Duodenal mucosa (tissue), 2 donors: Measurements from ENCODE around the gene SAMD5.

Source experiments
- H3K27ac ChIP-seq: one replicate; pipeline ENCODE4 v1.7.0; 2013; ENCODE audit warnings: low read depth, low read length
- H3K27me3 ChIP-seq, 2 donors: one replicate each; pipeline ENCODE4 v1.7.0; 2013; ENCODE audit warnings: low read length in 2 of 2, control low read depth in 1 of 2; ENCODE audit not compliant: insufficient read depth in 2 of 2, control insufficient read depth in 1 of 2
- H3K36me3 ChIP-seq, 2 donors: one replicate each; pipeline ENCODE4 v1.7.0; 2013; ENCODE audit warnings: low read length in 2 of 2, control low read depth in 1 of 2; ENCODE audit not compliant: insufficient read depth in 2 of 2, control insufficient read depth in 1 of 2
- H3K4me1 ChIP-seq, 2 donors: one replicate each; pipeline ENCODE4 v1.7.0; 2013; ENCODE audit warnings: low read length in 2 of 2, control low read depth in 1 of 2; ENCODE audit not compliant: insufficient read depth in 2 of 2, control insufficient read depth in 1 of 2
- H3K4me3 ChIP-seq, 2 donors: one replicate each; pipeline ENCODE4 v1.7.0; 2013; ENCODE audit warnings: low read length in 2 of 2, low read depth in 1 of 2
- H3K9ac ChIP-seq, 2 donors: one replicate each; pipeline ENCODE4 v1.7.0; 2013; ENCODE audit warnings: low read length in 2 of 2, low read depth in 1 of 2
- H3K9me3 ChIP-seq, 2 donors: one replicate each; pipeline ENCODE4 v1.7.0; 2013; ENCODE audit warnings: low read length in 2 of 2, control low read depth in 1 of 2; ENCODE audit not compliant: control insufficient read depth in 1 of 2

The SAMD5 gene

GRCh38 chr6:147544420-147544819 is 35.9 kb downstream of the SAMD5 start:
- Histone ChIP-seq H3K36me3 (no peaks in the 10 kb centered on the region), H3K9ac (no peak overlapping the region), H3K27ac (no peak overlapping the region), H3K4me1 (no peaks in the 10 kb centered on the region), H3K27me3 (no peaks in the 10 kb centered on the region), H3K9me3 (peaks cover 2 to 13% of the 10 kb centered on the region in 2 donors), H3K4me3 (no peak overlapping the region)

GRCh38 chr6:147546501-147547368 is 38.2 kb downstream of the SAMD5 start:
- Histone ChIP-seq H3K4me3 (no peak overlapping the region), H3K9ac (no peak overlapping the region), H3K4me1 (no peaks in the 10 kb centered on the region), H3K27ac (no peak overlapping the region), H3K27me3 (no peaks in the 10 kb centered on the region), H3K9me3 (peaks cover 2 to 6% of the 10 kb centered on the region in 2 donors), H3K36me3 (no peaks in the 10 kb centered on the region)

DNA sequence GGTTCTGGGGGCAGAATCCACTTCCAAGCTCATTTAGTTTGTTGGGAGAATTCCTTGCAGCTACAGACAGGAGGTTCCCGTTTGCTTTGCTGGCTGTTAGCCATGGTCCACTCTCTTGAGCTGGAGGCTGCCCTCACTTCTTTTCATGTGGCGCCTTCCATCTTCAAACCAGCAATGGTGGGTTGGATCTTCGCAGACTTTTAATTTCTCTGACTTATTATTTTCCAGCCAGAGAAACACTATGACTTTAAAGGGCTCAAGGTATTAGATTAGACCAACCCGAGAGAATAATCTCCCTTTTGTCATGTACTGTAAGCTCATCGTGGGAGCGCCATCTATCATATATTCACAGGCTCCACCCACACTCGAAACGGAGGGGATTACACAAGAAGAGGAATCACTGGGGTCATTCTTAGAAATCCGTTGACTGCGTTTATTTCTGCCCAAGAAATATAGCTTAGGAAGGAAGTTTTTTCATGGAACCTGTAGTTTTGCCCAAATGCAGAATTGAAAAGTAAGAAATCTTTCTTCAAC is 38.9 kb downstream of the SAMD5 start:
- H3K27me3 ChIP-seq, result no peaks in the 10 kb centered on the region
- no peak overlapping the region for H3K4me3 ChIP-seq
- no peaks in the 10 kb centered on the region for H3K36me3 ChIP-seq
- no peak overlapping the region for H3K9ac ChIP-seq
- H3K27ac ChIP-seq, result no peak overlapping the region
- no peaks in the 10 kb centered on the region for H3K9me3 ChIP-seq
- no peaks in the 10 kb centered on the region for H3K4me1 ChIP-seq

DNA sequence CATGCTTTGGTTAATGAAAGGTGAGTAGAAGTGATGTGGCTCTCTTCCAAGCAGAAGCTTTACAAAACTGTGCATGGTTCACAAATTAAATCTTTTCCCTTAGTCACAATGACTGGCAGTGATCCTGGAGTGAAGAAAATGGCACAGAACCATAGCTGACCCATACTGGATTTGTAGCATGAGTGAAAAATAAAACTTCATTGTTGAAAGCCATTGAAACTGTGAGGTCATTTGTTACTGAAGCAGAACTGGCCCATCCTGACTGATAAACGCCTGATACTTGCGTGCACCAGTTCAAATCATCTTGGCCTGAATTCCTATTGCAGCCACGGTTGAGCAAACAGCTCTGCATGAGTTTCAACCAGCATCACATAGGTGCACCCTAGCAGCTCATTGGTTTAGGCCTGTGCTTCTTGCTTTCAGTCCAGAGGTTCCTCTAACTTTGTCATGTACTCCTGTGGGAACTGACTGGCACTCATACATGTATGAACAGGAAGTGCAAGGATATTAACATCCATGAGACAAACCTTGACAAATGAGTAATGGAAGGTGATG is 40.5 kb downstream of the SAMD5 start:
- Histone ChIP-seq H3K9me3 (no peaks in the 10 kb centered on the region), H3K36me3 (no peaks in the 10 kb centered on the region), H3K27me3 (no peaks in the 10 kb centered on the region), H3K27ac (no peak overlapping the region), H3K4me1 (no peaks in the 10 kb centered on the region), H3K9ac (no peak overlapping the region), H3K4me3 (no peak overlapping the region)

DNA sequence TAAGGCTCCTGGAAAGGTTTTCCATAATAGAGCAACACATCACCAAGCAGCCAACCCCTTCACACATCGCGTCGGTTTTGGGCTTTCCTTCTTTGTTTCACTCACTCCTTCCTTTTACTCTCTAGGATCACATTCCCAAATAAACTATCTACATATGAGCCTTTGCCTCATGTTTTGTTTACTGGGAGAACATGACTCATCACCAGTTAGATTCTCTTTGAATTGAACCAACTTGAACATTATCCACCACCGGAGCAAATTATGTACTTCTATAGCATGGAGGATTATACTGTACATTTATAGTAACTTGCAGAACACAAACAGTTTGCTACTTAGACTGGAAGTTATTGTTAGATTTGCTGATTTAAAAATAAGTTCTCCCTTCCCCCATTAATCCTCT is 41.0 kb downstream of the SAMD5 start:
- Histone ChIP-seq H3K27me3 (no peaks in the 10 kb centered on the region), H3K4me3 (no peak overlapping the region), H3K9ac (no peak overlapping the region), H3K9me3 (no peaks in the 10 kb centered on the region), H3K4me1 (no peaks in the 10 kb centered on the region), H3K36me3 (no peaks in the 10 kb centered on the region), H3K27ac (no peak overlapping the region)

- no peaks in the 10 kb centered on the region for H3K27me3 ChIP-seq
- no peaks in the 10 kb centered on the region for H3K9me3 ChIP-seq
- no peaks in the 10 kb centered on the region for H3K4me1 ChIP-seq
- H3K36me3 ChIP-seq, result no peaks in the 10 kb centered on the region
- H3K9ac ChIP-seq, result no peak overlapping the region
- H3K4me3 ChIP-seq, result no peak overlapping the region
- no peak overlapping the region for H3K27ac ChIP-seq
These were observed 43.5 kb downstream of the SAMD5 start for GRCh38 chr6:147551976-147552375.

GRCh38 chr6:147553099-147553498 is 44.6 kb downstream of the SAMD5 start:
- no peaks in the 10 kb centered on the region for H3K36me3 ChIP-seq
- no peak overlapping the region for H3K27ac ChIP-seq
- peaks cover 0 to 2% of the 10 kb centered on the region in 2 donors for H3K4me1 ChIP-seq
- no peak overlapping the region for H3K9ac ChIP-seq
- peaks cover 0 to 3% of the 10 kb centered on the region in 2 donors for H3K9me3 ChIP-seq
- H3K27me3 ChIP-seq, result no peaks in the 10 kb centered on the region
- no peak overlapping the region for H3K4me3 ChIP-seq

GRCh38 chr6:147554281-147554680 is 45.8 kb downstream of the SAMD5 start:
- Histone ChIP-seq H3K27me3 (no peaks in the 10 kb centered on the region), H3K4me1 (peaks cover 8 to 9% of the 10 kb centered on the region in 2 donors), H3K4me3 (no peak overlapping the region), H3K36me3 (no peaks in the 10 kb centered on the region), H3K27ac (no peak overlapping the region), H3K9ac (no peak overlapping the region), H3K9me3 (peaks cover 0 to 3% of the 10 kb centered on the region in 2 donors)

DNA sequence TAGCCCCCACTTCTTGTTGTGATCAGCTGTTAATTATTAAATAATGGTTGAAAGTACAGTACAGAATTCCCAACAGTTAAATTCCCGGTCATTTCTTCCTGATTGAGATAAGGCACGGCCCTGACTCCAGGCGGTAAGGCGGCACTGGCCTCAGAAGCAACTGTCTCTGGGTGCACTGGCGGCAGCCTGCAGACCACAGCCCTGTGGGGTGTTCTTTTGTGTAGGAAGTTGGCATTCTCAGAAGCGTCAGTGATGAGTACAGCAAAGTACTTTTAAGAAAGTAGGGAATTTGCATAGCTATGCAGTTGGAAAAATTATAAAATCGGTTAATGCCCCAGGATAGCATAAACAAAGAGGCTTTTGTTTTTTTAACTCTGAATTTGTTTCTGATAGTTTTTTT is 50.5 kb downstream of the SAMD5 start:
- Histone ChIP-seq H3K36me3 (no peaks in the 10 kb centered on the region), H3K27ac (no peak overlapping the region)

GRCh38 chr6:147560670-147561069 is 52.2 kb downstream of the SAMD5 start:
- no peak overlapping the region for H3K9ac ChIP-seq

More for the DNA sequence above, 50.5 kb downstream of the SAMD5 start:
- Histone ChIP-seq H3K9ac (peak overlapping the region; percentile 19 to 34), H3K4me1 (peaks cover 18 to 25% of the 10 kb centered on the region in 2 donors), H3K9me3 (peaks cover 0 to 3% of the 10 kb centered on the region in 2 donors), H3K27me3 (no peaks in the 10 kb centered on the region), H3K4me3 (peak overlapping the region; percentile 64 to 69)

More at GRCh38 chr6:147560670-147561069, 52.2 kb downstream of the SAMD5 start:
- H3K4me3 ChIP-seq, result no peak overlapping the region
- no peaks in the 10 kb centered on the region for H3K36me3 ChIP-seq
- no peaks in the 10 kb centered on the region for H3K27me3 ChIP-seq
- peaks cover 18 to 25% of the 10 kb centered on the region in 2 donors for H3K4me1 ChIP-seq
- H3K27ac ChIP-seq, result no peak overlapping the region
- H3K9me3 ChIP-seq, result peaks cover 0 to 3% of the 10 kb centered on the region in 2 donors
